Activated gamma-delta T cell treated with anti-CD3 and anti-CD28 coated beads, Interleukin-2, amount 50 U/mL, for 16 hours (primary cell): ENCODE results near the gene ROBO4.

Source experiments
- DNase-seq: peaks from one replicate; pipeline ENCODE4 v3.0.0-alpha.2; 2020; ENCODE audit warnings: low read depth

ROBO4 gene

DNA sequence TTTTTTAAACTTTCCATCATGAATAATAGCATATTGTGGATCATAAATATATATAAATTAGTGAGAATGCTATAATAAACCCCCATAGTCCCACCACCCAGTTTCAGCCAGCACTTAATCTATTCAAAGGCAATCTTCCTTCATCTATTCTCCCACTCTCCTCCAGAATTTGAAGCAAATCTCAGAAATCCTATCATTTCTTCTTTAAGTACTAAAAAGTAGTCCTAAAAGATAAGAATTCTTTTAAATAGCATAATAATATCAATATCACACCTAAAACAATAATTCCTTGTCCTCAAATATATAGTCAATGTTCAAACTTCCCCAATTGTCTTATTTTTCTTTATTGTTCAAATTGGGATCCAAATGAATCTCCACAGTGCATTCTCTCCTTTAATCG, 57.0 kb downstream of the ROBO4 start:
- no peak for DNase-seq

DNA sequence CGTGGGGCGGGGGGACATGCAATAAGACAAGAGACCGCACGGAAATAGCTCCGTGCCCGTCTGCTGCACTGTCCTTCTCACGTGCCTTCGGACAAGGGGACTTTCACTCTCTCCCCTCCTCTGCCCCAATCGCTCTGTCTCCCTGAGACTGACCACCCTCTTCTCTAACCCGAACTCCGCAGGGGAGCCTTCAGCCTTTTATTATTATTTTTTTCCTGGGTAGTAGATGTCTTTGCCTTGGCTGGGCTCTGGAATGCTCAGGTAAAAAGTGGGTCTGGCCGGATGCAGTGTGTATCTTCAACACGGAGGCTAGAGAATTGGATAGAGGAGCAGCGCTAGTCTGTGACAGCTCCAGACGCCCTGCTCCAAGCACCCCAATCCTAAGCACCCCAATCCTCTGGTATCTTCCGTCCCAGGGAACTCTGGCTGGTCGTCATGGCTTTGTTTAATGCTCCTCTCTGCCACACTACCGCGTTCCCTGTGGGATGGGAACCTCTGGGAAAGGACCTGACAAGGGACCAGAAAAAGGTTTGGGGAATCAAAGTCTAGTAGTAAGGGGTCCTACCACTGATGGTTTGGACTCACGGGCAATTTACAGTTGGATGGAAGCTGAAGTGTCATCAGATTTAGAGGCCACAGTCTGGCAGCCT, 57.6 kb downstream of the ROBO4 start:
- no peak for DNase-seq

DNA sequence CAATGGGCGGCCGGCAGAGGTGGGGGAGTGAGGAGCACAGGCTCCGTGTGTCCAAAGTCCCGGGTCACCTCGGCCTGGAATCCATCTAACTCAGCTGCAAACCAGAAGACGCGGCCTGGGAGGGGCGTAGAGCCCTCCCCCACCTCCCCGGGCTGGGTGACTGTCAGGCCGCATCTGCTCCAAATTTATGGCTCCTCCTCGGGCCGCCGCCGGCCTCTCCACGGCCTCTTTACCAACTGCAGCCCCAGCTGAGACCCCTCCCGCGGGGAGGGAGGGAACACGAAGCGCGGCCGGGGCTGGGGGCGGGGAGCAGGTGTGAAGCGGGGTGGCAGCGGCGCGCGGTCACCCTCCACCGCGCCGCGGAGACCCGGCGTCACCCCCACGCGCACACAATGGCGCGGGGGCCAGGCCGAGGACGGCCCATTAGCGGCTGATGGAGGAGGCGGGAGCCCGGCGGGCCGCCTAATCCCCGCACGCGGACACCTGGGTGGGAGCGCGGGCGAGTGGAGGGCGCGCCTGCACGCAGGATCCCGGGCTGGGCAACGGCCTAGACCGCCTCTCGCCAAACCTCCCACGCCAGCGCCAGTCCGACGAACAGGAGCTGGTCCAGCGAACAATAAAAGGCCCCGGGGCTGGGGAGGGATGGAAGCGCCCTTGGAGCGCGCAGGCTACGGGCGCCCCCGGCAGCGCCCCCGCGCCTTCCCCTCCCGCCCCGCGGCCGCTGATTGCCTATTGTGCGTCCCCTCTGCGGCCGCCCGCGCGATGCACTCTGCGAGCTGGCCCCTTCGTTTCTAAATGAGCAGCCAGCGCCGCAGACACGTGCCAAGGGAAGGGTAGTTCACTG, 58.3 kb downstream of the ROBO4 start:
- no peak for DNase-seq

DNA sequence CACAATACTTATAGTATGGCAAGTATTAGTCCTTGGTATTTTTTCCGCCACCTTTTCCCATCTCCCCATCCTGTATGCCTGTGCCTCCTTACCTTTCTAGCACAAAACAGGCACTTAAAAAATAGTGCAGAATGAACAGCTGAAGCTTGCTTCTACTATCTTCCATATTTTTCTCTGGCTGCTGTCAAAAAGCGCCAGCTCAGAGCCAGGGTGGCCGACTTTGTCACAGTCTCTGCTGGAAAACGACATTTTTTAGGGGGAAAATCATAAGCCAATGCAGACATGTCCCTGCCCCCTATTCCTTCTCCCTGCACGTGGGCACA, 58.9 kb downstream of the ROBO4 start:
- no peak for DNase-seq

DNA sequence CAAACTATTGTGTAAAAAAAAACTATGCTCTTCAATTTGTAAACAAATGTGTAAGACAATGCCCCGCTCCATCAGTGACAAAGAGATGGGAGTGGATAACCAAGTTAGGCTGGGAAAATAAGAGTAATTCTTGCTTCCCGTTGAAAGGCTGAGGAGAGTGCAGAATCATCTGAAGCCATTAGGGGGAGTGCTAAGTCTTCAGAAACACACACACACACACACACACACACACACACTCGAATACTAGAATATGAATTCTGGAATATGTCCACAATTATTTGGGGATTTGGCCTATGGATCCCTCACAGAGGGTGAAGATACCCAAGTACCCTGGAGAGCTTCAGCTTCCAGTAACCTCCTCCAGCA, 60.2 kb downstream of the ROBO4 start:
- no peak for DNase-seq

DNA sequence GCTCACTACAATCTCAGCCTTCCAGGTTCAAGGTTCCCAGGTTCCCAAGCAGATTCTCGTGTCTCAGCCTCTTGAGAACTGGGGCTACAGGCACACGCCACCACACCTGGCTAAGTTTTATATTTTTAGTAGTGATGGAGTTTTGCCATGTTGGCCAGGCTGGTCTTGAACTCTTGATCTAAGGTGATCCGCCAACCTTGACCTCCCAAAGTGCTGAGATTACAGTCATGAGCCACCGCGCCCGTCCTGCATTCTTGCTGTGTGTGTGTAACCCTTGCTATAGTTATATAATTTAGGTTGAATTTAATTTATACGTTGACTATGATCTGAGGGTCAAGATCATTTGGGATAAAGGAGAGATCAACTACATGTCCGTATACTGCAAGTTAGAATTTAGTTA, 61.7 kb downstream of the ROBO4 start:
- no peak for DNase-seq

DNA sequence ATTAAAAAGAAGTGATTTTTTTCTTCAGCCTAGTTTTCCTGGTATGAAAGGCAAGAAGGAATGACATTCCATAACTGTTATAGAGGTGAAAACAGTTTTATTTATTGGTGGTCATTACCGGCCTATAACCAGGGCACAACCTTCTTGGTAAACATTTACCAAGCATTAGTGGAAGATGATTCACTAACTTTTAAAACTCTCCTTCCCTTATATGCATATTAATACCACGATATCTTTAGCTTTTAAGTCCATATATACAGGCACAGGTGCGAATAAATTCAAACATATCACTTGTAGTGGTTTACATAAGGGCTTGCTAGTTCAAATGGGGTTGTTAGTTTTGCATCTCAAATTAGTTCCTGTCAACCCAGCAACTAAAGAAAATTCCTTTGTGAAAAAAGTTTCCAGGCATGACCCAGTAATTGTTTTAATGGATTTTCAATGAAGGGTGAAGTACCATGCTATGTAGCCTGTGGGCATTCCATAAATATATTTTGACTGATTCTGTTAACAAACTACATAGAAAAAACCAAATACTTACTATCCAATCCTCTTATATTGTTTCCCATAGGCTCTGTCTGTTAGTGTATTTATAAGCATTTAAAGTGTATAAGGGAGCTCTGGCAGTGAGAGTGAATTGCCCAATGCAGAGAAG, 63.0 kb downstream of the ROBO4 start:
- DNase-seq = no peak
